ENCODE measurements around the gene PRKG1. TPM values are rescaled to one million over a fixed set of nuclear protein-coding genes. Genes with fewer than 3 reads are reported as not detected.

Gene PRKG1
- total RNA-seq, 1 experiment from 2014 or later, result 0.09 TPM

GRCh38 chr10:51528527-51528926 lies 454.2 kb downstream of the PRKG1 start:
- Mint-ChIP-seq H3K4me1 (ENCODE audit: low read depth, unreplicated experiment) (no peaks in the 10 kb centered on the region), H3K36me3 (ENCODE audit: insufficient read depth, unreplicated experiment) (no peaks in the 10 kb centered on the region), H3K9me3 (ENCODE audit: unreplicated experiment) (no peaks in the 10 kb centered on the region), H3K27me3 (ENCODE audit: insufficient read depth, unreplicated experiment) (peaks cover 3% of the 10 kb centered on the region), H3K4me3 (ENCODE audit: unreplicated experiment) (no peak overlapping the region), H3K27ac (ENCODE audit: unreplicated experiment) (no peak overlapping the region)
- intact Hi-C loops (cut with micrococcal nuclease; ENCODE audit: unreplicated experiment), result no loop called here
- Histone ChIP-seq H3K4me1 (no peaks in the 10 kb centered on the region), H3K27me3 (replicated peaks; ENCODE audit: control insufficient read depth, insufficient read depth, low read length) (no peaks in the 10 kb centered on the region; the same call in 1 of the 2 replicates), H3K4me3 (ENCODE audit: low read depth, low read length) (no peak overlapping the region), H3K9me3 (no peaks in the 10 kb centered on the region), H3K36me3 (ENCODE audit: control insufficient read depth, insufficient read depth, low read length) (no peaks in the 10 kb centered on the region)
- TF ChIP-seq, protein P1, sequence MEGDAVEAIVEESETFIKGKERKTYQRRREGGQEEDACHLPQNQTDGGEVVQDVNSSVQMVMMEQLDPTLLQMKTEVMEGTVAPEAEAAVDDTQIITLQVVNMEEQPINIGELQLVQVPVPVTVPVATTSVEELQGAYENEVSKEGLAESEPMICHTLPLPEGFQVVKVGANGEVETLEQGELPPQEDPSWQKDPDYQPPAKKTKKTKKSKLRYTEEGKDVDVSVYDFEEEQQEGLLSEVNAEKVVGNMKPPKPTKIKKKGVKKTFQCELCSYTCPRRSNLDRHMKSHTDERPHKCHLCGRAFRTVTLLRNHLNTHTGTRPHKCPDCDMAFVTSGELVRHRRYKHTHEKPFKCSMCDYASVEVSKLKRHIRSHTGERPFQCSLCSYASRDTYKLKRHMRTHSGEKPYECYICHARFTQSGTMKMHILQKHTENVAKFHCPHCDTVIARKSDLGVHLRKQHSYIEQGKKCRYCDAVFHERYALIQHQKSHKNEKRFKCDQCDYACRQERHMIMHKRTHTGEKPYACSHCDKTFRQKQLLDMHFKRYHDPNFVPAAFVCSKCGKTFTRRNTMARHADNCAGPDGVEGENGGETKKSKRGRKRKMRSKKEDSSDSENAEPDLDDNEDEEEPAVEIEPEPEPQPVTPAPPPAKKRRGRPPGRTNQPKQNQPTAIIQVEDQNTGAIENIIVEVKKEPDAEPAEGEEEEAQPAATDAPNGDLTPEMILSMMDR (IDR thresholded peaks at IDR 0.05; ENCODE audit: insufficient read depth in 1 of 2, low read depth in 1 of 2, low read length in 1 of 2, severe bottlenecking in 1 of 2, unreplicated experiment in 1 of 2), result no peak
- BruUV-seq (replicated peaks), result no TSS peak
- no peak for DNase-seq
- POLR2A ChIA-PET, result no interaction called here
- CTCF ChIA-PET, result no interaction called here

GRCh38 chr10:51530541-51530940 lies 456.3 kb downstream of the PRKG1 start:
- ChIA-PET CTCF (no interaction called here), POLR2A (no interaction called here)
- H3K9me3 Mint-ChIP-seq (ENCODE audit: unreplicated experiment), result no peaks in the 10 kb centered on the region

GRCh38 chr10:51532044-51532443 lies 457.8 kb downstream of the PRKG1 start:
- TF ChIP-seq, protein P1 (IDR thresholded peaks at IDR 0.05; ENCODE audit: insufficient read depth in 1 of 2, low read depth in 1 of 2, low read length in 1 of 2, severe bottlenecking in 1 of 2, unreplicated experiment in 1 of 2), result no peak
- peaks cover 8% of the 10 kb centered on the region for H3K27me3 Mint-ChIP-seq (ENCODE audit: insufficient read depth, unreplicated experiment)
- H3K4me1 ChIP-seq, result no peaks in the 10 kb centered on the region
- POLR2A ChIA-PET, result no interaction called here
- H3K9me3 Mint-ChIP-seq (ENCODE audit: unreplicated experiment), result no peaks in the 10 kb centered on the region
- H3K36me3 Mint-ChIP-seq (ENCODE audit: insufficient read depth, unreplicated experiment), result no peaks in the 10 kb centered on the region
- no peak overlapping the region for H3K4me3 Mint-ChIP-seq (ENCODE audit: unreplicated experiment)
- no peak overlapping the region for H3K27ac Mint-ChIP-seq (ENCODE audit: unreplicated experiment)
- no peaks in the 10 kb centered on the region for H3K36me3 ChIP-seq (ENCODE audit: control insufficient read depth, insufficient read depth, low read length)
- CTCF ChIA-PET, result no interaction called here
- no peak overlapping the region for H3K4me3 ChIP-seq (ENCODE audit: low read depth, low read length)
- H3K9me3 ChIP-seq, result no peaks in the 10 kb centered on the region
- no TSS peak for BruUV-seq (replicated peaks)
- no peaks in the 10 kb centered on the region for H3K4me1 Mint-ChIP-seq (ENCODE audit: low read depth, unreplicated experiment)
- no peaks in the 10 kb centered on the region; the same call in 1 of the 2 replicates for H3K27me3 ChIP-seq (replicated peaks; ENCODE audit: control insufficient read depth, insufficient read depth, low read length)
- intact Hi-C loops (cut with micrococcal nuclease; ENCODE audit: unreplicated experiment), result no loop called here
- DNase-seq, result no peak

More at GRCh38 chr10:51530541-51530940, 456.3 kb downstream of the PRKG1 start:
- Mint-ChIP-seq H3K4me1 (ENCODE audit: low read depth, unreplicated experiment) (no peaks in the 10 kb centered on the region), H3K27me3 (ENCODE audit: insufficient read depth, unreplicated experiment) (peaks cover 4% of the 10 kb centered on the region), H3K4me3 (ENCODE audit: unreplicated experiment) (no peak overlapping the region), H3K27ac (ENCODE audit: unreplicated experiment) (no peak overlapping the region), H3K36me3 (ENCODE audit: insufficient read depth, unreplicated experiment) (no peaks in the 10 kb centered on the region)
- Histone ChIP-seq H3K27me3 (replicated peaks; ENCODE audit: control insufficient read depth, insufficient read depth, low read length) (no peaks in the 10 kb centered on the region; the same call in 1 of the 2 replicates), H3K36me3 (ENCODE audit: control insufficient read depth, insufficient read depth, low read length) (no peaks in the 10 kb centered on the region), H3K4me3 (ENCODE audit: low read depth, low read length) (no peak overlapping the region), H3K9me3 (no peaks in the 10 kb centered on the region), H3K4me1 (no peaks in the 10 kb centered on the region)
- TF ChIP-seq, protein P1 (IDR thresholded peaks at IDR 0.05; ENCODE audit: insufficient read depth in 1 of 2, low read depth in 1 of 2, low read length in 1 of 2, severe bottlenecking in 1 of 2, unreplicated experiment in 1 of 2), result no peak
- DNase-seq, result no peak
- BruUV-seq (replicated peaks), result no TSS peak
- intact Hi-C loops (cut with micrococcal nuclease; ENCODE audit: unreplicated experiment), result no loop called here

Measured in Caco-2 (cell line).